HepG2 (cell line): ENCODE measurements around the gene PDE2A.

ENCODE experiments used
- CTCF ChIP-seq: sonication (generic); formaldehyde crosslinking; IDR thresholded peaks from 2 replicates; pipeline ENCODE4 v1.5.0; 2020; ENCODE audit warnings: mild to moderate bottlenecking, missing genetic modification reagents, moderate library complexity
- E2F1 ChIP-seq: sonication (generic); formaldehyde crosslinking; IDR thresholded peaks from 2 replicates; pipeline ENCODE4 v1.5.0; 2020; ENCODE audit warnings: missing genetic modification reagents
- EHMT2 ChIP-seq: fragments of 200-600 bp; sonication (generic); IDR thresholded peaks from 2 replicates; pipeline ENCODE4 v1.7.0; 2017; ENCODE audit warnings: antibody characterized with exemption, low read depth, low read length, borderline replicate concordance
- ELF1 ChIP-seq: sonication (generic); formaldehyde crosslinking; IDR thresholded peaks from 2 replicates; pipeline ENCODE4 v1.4.0; 2020; ENCODE audit warnings: missing genetic modification reagents
- ESRRA ChIP-seq: sonication (generic); formaldehyde crosslinking; IDR thresholded peaks from 2 replicates; pipeline ENCODE4 v1.5.1; 2020; ENCODE audit warnings: mild to moderate bottlenecking, low read depth, missing genetic modification reagents
- GATA4 ChIP-seq: sonication (generic); IDR thresholded peaks from 2 replicates; pipeline ENCODE4 v1.6.1; 2016; ENCODE audit warnings: antibody characterized with exemption, low read depth, borderline replicate concordance
- IRF1 ChIP-seq: sonication (generic); formaldehyde crosslinking; IDR thresholded peaks from 2 replicates; pipeline ENCODE4 v1.4.0; 2020; ENCODE audit warnings: low read depth, mild to moderate bottlenecking, missing genetic modification reagents
- MAFF ChIP-seq: IDR thresholded peaks from 2 replicates; pipeline ENCODE4 v1.6.1; 2011; ENCODE audit warnings: low read depth, low read length, improper control_type of control experiment
- NCOA5 ChIP-seq: sonication (generic); formaldehyde crosslinking; IDR thresholded peaks from 2 replicates; pipeline ENCODE4 v1.4.0; 2020; ENCODE audit warnings: missing genetic modification reagents
- SP2 ChIP-seq: sonication (generic); formaldehyde crosslinking; IDR thresholded peaks from 2 replicates; pipeline ENCODE4 v1.5.1; 2020; ENCODE audit warnings: mild to moderate bottlenecking, missing genetic modification reagents
- ZBTB21 ChIP-seq: sonication (generic); formaldehyde crosslinking; IDR thresholded peaks from 2 replicates; pipeline ENCODE4 v1.4.0; 2020; ENCODE audit warnings: missing genetic modification reagents
- ZBTB42 ChIP-seq: sonication (generic); formaldehyde crosslinking; IDR thresholded peaks from 2 replicates; pipeline ENCODE4 v1.5.0; 2020; ENCODE audit warnings: mild to moderate bottlenecking, missing genetic modification reagents
- ZNF512 ChIP-seq: sonication (generic); formaldehyde crosslinking; IDR thresholded peaks from 2 replicates; pipeline ENCODE4 v1.4.0; 2020; ENCODE audit warnings: mild to moderate bottlenecking, missing genetic modification reagents

GRCh38 chr11:72633068-72633467 is 41.2 kb downstream of the PDE2A start:
- TF ChIP-seq SP2 (no peak), EHMT2 (no peak), ELF1 (CRISPR knock-in tag) (no peak), ESRRA (no peak), E2F1 (CRISPR knock-in tag) (no peak), ZBTB42 (CRISPR knock-in tag) (no peak), GATA4 (no peak), NCOA5 (no peak), IRF1 (CRISPR knock-in tag) (no peak), MAFF (no peak), CTCF (no peak), ZNF512 (CRISPR knock-in tag) (no peak), ZBTB21 (no peak)
